ENCODE measurements around the gene LORICRIN. TPM values are rescaled to one million over a fixed set of nuclear protein-coding genes. Genes with fewer than 3 reads are reported as not detected.

The LORICRIN gene
- total RNA-seq, 1 donor from 2014 or later: not detected

DNA sequence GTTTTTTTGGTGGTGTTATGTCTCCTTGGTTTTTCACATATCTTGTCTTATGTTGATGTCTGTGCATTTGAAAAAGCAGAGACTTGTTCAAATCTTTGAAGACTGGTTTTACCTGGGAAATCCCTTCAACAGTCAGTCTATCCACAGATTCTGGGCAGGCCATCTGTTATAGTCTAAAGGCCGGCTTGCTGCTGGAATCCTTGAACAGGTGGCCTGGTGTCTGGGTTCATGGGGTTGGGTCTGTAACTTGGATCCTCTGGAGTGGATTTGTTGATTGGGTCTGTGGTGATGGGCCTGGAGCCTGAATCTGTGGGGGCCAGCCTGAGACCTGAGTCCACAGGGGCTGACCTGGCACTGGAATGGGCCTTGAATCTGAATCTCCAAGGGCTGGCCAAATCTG lies 12.2 kb downstream of the LORICRIN start:
- no peak for DNase-seq (ENCODE audit: low spot score in 2 of 2)
- H3K36me3 ChIP-seq: no peaks in the 10 kb centered on the region
- intact Hi-C loops (cut with DNase I): no loop called here
- no peak overlapping the region for H3K4me3 ChIP-seq
- H3K9me3 ChIP-seq: no peaks in the 10 kb centered on the region
- TF ChIP-seq, protein P1, sequence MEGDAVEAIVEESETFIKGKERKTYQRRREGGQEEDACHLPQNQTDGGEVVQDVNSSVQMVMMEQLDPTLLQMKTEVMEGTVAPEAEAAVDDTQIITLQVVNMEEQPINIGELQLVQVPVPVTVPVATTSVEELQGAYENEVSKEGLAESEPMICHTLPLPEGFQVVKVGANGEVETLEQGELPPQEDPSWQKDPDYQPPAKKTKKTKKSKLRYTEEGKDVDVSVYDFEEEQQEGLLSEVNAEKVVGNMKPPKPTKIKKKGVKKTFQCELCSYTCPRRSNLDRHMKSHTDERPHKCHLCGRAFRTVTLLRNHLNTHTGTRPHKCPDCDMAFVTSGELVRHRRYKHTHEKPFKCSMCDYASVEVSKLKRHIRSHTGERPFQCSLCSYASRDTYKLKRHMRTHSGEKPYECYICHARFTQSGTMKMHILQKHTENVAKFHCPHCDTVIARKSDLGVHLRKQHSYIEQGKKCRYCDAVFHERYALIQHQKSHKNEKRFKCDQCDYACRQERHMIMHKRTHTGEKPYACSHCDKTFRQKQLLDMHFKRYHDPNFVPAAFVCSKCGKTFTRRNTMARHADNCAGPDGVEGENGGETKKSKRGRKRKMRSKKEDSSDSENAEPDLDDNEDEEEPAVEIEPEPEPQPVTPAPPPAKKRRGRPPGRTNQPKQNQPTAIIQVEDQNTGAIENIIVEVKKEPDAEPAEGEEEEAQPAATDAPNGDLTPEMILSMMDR (IDR thresholded peaks at IDR 0.05): no peak
- no peaks in the 10 kb centered on the region for H3K4me1 ChIP-seq
- no peak overlapping the region for H3K27ac ChIP-seq
- no peaks in the 10 kb centered on the region for H3K27me3 ChIP-seq

DNA sequence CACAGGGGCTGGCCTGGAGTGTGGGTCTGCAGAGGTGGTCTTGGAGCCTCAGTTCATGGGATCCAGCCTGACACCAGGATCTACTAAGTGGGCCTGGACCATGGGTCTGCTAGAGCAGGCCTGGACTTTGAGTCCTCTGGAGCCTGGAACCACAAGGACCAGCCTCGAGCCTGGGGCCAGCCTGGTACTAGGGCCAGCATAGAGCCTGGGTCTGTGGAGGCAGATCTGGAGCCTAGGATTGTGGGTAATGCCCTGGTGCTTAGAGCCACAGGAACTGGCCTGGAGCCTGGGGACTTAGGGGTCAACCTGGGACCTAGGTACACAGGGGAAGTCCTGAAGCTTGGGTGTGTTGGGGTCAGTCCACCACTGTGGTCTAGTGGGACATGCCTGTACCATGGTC lies 12.7 kb downstream of the LORICRIN start:
- DNase-seq (ENCODE audit: low spot score in 2 of 2): no peak
- no peak overlapping the region for H3K4me3 ChIP-seq
- H3K27ac ChIP-seq: no peak overlapping the region
- TF ChIP-seq, protein P1 (IDR thresholded peaks at IDR 0.05): no peak
- H3K4me1 ChIP-seq: no peaks in the 10 kb centered on the region
- intact Hi-C loops (cut with DNase I): no loop called here
- H3K36me3 ChIP-seq: no peaks in the 10 kb centered on the region
- H3K9me3 ChIP-seq: no peaks in the 10 kb centered on the region
- no peaks in the 10 kb centered on the region for H3K27me3 ChIP-seq

DNA sequence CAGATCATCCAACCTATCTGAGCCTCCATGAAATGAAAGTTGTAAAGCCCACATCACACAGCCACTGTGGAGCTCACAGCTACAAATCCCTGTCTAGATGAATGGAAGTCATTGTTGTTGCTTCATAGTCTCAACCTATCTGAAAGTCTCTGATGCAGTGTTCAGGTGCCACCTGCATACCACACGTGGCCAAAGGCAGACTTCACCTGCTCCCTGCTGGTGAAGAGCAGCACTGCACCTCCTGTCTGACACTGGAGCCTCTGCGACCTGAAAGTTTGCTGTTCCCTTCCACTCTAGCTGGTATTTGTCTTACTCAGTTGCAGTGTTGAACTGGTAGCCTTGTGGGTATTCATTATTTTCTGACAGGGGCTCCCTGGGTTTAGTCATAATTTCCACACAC lies 18.4 kb downstream of the LORICRIN start:
- no peak for DNase-seq (ENCODE audit: low spot score in 2 of 2)
- Histone ChIP-seq H3K27me3 (no peaks in the 10 kb centered on the region), H3K36me3 (no peaks in the 10 kb centered on the region), H3K4me3 (no peak overlapping the region), H3K9me3 (no peaks in the 10 kb centered on the region), H3K4me1 (no peaks in the 10 kb centered on the region), H3K27ac (no peak overlapping the region)
- intact Hi-C loops (cut with DNase I): no loop called here
- TF ChIP-seq, protein P1 (IDR thresholded peaks at IDR 0.05): peak in 2 of 3 experiments; percentile 13 to 25

DNA sequence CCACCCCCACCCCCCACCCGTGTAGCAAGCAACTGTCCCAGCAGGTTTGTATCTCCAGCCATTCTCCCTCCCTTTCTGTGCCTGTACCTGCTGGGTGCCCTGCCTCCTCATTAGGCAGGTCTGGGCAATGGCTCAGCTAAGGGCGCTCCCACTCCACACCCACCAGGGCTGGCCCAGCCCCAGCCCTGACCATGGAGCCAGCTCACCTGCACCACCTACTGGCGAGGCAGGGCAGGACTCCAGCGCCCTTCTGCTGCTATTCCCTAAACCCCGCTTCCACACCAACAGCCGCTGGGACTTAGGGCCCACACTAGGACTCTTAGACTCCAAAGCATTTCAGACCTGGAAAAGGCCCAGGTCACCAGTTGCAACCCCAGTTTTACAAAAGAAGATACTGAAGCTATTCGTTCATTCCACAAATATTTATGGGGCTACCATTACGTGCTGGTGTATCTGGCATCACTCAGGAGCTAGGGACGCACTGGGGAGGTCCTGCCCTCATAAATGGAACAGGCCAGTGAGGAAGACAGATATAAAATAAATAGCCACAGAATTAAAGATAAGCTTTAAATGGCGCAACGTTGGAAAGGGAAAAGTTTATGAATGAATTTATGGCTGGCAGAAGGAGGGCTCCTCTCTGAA lies 29.3 kb downstream of the LORICRIN start:
- no peak overlapping the region for H3K4me3 ChIP-seq
- TF ChIP-seq, protein P1 (IDR thresholded peaks at IDR 0.05): no peak
- DNase-seq (ENCODE audit: low spot score in 2 of 2): no peak
- no peaks in the 10 kb centered on the region for H3K27me3 ChIP-seq
- no peaks in the 10 kb centered on the region for H3K36me3 ChIP-seq
- intact Hi-C loops (cut with DNase I): no loop called here
- no peaks in the 10 kb centered on the region for H3K4me1 ChIP-seq
- no peaks in the 10 kb centered on the region for H3K9me3 ChIP-seq
- H3K27ac ChIP-seq: no peak overlapping the region

DNA sequence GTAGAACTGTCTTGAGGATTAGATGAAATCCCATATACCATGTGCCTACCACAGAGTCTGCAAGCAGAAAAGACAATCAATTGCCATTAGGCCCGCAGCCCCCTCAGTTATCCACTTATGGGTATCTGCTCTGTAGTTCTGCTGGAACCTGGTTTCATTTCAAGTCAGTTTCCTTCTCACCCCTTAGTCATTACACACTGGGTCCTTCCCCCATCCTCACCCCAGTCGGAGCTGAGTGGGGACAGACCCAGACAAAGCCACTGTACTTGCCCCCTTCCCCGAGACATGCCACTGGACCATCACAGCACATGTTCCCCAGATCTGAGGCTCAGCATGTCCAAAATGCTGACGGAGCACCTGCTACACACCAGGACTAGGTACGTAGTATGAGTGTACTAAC lies 32.0 kb downstream of the LORICRIN start:
- DNase-seq (ENCODE audit: low spot score in 2 of 2): no peak
- no peak overlapping the region for H3K4me3 ChIP-seq
- no peaks in the 10 kb centered on the region for H3K9me3 ChIP-seq
- no peaks in the 10 kb centered on the region for H3K4me1 ChIP-seq
- no peaks in the 10 kb centered on the region for H3K27me3 ChIP-seq
- TF ChIP-seq, protein P1 (IDR thresholded peaks at IDR 0.05): no peak
- no peaks in the 10 kb centered on the region for H3K36me3 ChIP-seq
- intact Hi-C loops (cut with DNase I): no loop called here
- no peak overlapping the region for H3K27ac ChIP-seq

DNA sequence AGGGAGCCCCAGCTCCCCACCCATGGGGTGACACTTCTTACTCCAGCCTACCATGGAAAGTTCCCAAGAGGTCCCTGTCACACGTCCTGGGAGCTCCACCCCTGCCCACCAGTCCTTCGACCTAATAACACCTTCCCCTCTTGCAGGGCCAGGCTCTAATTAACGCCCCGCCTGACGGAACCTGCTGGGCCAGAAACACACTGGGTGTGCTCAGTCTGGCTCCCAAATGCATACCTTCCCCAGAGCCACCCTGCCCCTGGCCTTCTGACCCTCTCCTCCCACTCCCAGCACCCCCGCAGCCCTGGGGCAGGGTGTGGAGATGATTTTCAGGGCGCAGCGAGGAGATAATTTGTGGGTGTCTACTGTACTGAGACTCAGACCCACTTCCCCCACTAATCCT lies 32.7 kb downstream of the LORICRIN start:
- intact Hi-C loops (cut with DNase I): no loop called here
- Histone ChIP-seq H3K27me3 (no peaks in the 10 kb centered on the region), H3K9me3 (no peaks in the 10 kb centered on the region), H3K4me3 (no peak overlapping the region), H3K27ac (no peak overlapping the region), H3K4me1 (no peaks in the 10 kb centered on the region), H3K36me3 (no peaks in the 10 kb centered on the region)
- DNase-seq (ENCODE audit: low spot score in 2 of 2): no peak
- TF ChIP-seq, protein P1 (IDR thresholded peaks at IDR 0.05): no peak

Data from ascending aorta (tissue), 2 donors.